H9 (cell line): ENCODE data around the gene SP140. TPM values are rescaled to one million over a fixed set of nuclear protein-coding genes. Genes with fewer than 3 reads are reported as not detected.

ENCODE experiments used
- DNase-seq: peaks from one replicate; pipeline ENCODE4 v3.0.0-alpha.2; 2017
- H2AFZ ChIP-seq: one replicate; pipeline ENCODE4 v1.6.1; 2013; ENCODE audit warnings: mild to moderate bottlenecking, low read length, control low read depth, moderate library complexity
- H2AK5ac ChIP-seq: 2 replicates; pipeline ENCODE4 v1.6.1; 2013; ENCODE audit warnings: low read length, control low read depth, mixed read lengths; ENCODE audit not compliant: insufficient read length
- H2BK120ac ChIP-seq: one replicate; pipeline ENCODE4 v1.6.1; 2013; ENCODE audit warnings: low read depth, mild to moderate bottlenecking, low read length, control low read depth, inconsistent platforms; ENCODE audit not compliant: poor library complexity, severe bottlenecking
- H2BK12ac ChIP-seq: 2 replicates; pipeline ENCODE4 v1.6.1; 2013; ENCODE audit warnings: low read length, control low read depth, mixed read lengths, low read depth; ENCODE audit not compliant: insufficient read length
- H2BK15ac ChIP-seq: 2 replicates; pipeline ENCODE4 v1.6.1; 2013; ENCODE audit warnings: low read depth, low read length, control low read depth
- H2BK20ac ChIP-seq: one replicate; pipeline ENCODE4 v1.6.1; 2013; ENCODE audit warnings: low read depth, mild to moderate bottlenecking, low read length, control low read depth, inconsistent platforms; ENCODE audit not compliant: poor library complexity, severe bottlenecking
- H2BK5ac ChIP-seq: 2 replicates; pipeline ENCODE4 v1.6.1; 2013; ENCODE audit warnings: low read length, control low read depth, mixed read lengths; ENCODE audit not compliant: insufficient read length
- H3K14ac ChIP-seq: 2 replicates; pipeline ENCODE4 v1.6.1; 2013; ENCODE audit warnings: low read length, control low read depth; ENCODE audit not compliant: insufficient read depth
- H3K18ac ChIP-seq: 2 replicates; pipeline ENCODE4 v1.6.1; 2013; ENCODE audit warnings: low read depth, mild to moderate bottlenecking, mixed read lengths, low read length, control low read depth; ENCODE audit not compliant: insufficient read length
- H3K23ac ChIP-seq: 2 replicates; pipeline ENCODE4 v1.6.1; 2013; ENCODE audit warnings: low read length, control low read depth, mixed read lengths, low read depth; ENCODE audit not compliant: insufficient read length
- H3K23me2 ChIP-seq: 2 replicates; pipeline ENCODE4 v1.6.1; 2013; ENCODE audit warnings: low read depth, mild to moderate bottlenecking, mixed read lengths, low read length, control low read depth; ENCODE audit not compliant: insufficient read length, poor library complexity, severe bottlenecking
- H3K27ac ChIP-seq: 2 replicates; pipeline ENCODE4 v1.5.1; 2013; ENCODE audit warnings: low read length, control low read depth, mixed read lengths, low read depth; ENCODE audit not compliant: insufficient read length
- H3K27me3 ChIP-seq: 2 replicates; pipeline ENCODE4 v1.6.1; 2013; ENCODE audit warnings: low read length, control low read depth, inconsistent platforms; ENCODE audit not compliant: insufficient read depth
- H3K4ac ChIP-seq: 2 replicates; pipeline ENCODE4 v1.6.1; 2013; ENCODE audit warnings: low read depth, mild to moderate bottlenecking, control low read depth, inconsistent platforms, low read length, moderate library complexity
- H3K4me1 ChIP-seq: 2 replicates; pipeline ENCODE4 v1.6.1; 2013; ENCODE audit warnings: low read length, control low read depth, inconsistent platforms; ENCODE audit not compliant: insufficient read depth
- H3K4me2 ChIP-seq: 2 replicates; pipeline ENCODE4 v1.6.1; 2013; ENCODE audit warnings: low read length, control low read depth, mixed read lengths; ENCODE audit not compliant: insufficient read length, insufficient read depth
- H3K56ac ChIP-seq: 2 replicates; pipeline ENCODE4 v1.6.1; 2013; ENCODE audit warnings: low read depth, mild to moderate bottlenecking, mixed read lengths, low read length, control low read depth; ENCODE audit not compliant: insufficient read length
- H3K79me1 ChIP-seq: 2 replicates; pipeline ENCODE4 v1.6.1; 2013; ENCODE audit warnings: low read depth, mild to moderate bottlenecking, moderate library complexity, low read length, control low read depth, inconsistent platforms; ENCODE audit not compliant: insufficient read depth, poor library complexity, severe bottlenecking
- H3K79me2 ChIP-seq: 2 replicates; pipeline ENCODE4 v1.6.1; 2013; ENCODE audit warnings: low read length, control low read depth, inconsistent platforms; ENCODE audit not compliant: insufficient read depth
- H3K9ac ChIP-seq: 2 replicates; pipeline ENCODE4 v1.6.1; 2013; ENCODE audit warnings: low read length, control low read depth, mixed read lengths; ENCODE audit not compliant: insufficient read length; ENCODE audit errors: extremely low read depth
- H3K9me3 ChIP-seq: one replicate; pipeline ENCODE4 v1.6.1; 2013; ENCODE audit warnings: low read depth, low read length, inconsistent platforms; ENCODE audit not compliant: control insufficient read depth
- H3T11ph ChIP-seq: one replicate; pipeline ENCODE4 v1.6.1; 2013; ENCODE audit warnings: mild to moderate bottlenecking, low read length, control low read depth, inconsistent platforms
- H4K20me1 ChIP-seq: one replicate; pipeline ENCODE4 v1.6.1; 2013; ENCODE audit not compliant: control insufficient read depth, insufficient read length, insufficient read depth
- H4K5ac ChIP-seq: 2 replicates; pipeline ENCODE4 v1.6.1; 2013; ENCODE audit warnings: low read depth, mild to moderate bottlenecking, mixed read lengths, low read length, control low read depth; ENCODE audit not compliant: insufficient read length
- H4K8ac ChIP-seq: replicated peaks from 2 replicates; pipeline ENCODE4 v1.6.1; 2013; ENCODE audit warnings: low read length, control low read depth, mixed read lengths, low read depth; ENCODE audit not compliant: insufficient read length
- H4K91ac ChIP-seq: 2 replicates; pipeline ENCODE4 v1.6.1; 2013; ENCODE audit warnings: low read depth, mild to moderate bottlenecking, moderate library complexity, mixed read lengths, low read length, control low read depth; ENCODE audit not compliant: insufficient read length
- H3K27ac Mint-ChIP-seq, 3 experiments: 2 replicates in 2 of 3; 3 replicates in 1 of 3; pipeline ENCODE4 v1.8.0; 2020 to 2021; ENCODE audit warnings: mixed read lengths in 3 of 3, mild to moderate bottlenecking in 1 of 3, moderate library complexity in 1 of 3
- H3K27me3 Mint-ChIP-seq: 2 replicates; pipeline ENCODE4 v1.8.0; 2021; ENCODE audit warnings: low read depth, mild to moderate bottlenecking, moderate library complexity, mixed read lengths
- H3K36me3 Mint-ChIP-seq, 3 experiments: 2 replicates in 2 of 3; 3 replicates in 1 of 3; pipeline ENCODE4 v1.8.0; 2020 to 2021; ENCODE audit warnings: low read depth in 3 of 3, mixed read lengths in 3 of 3; ENCODE audit not compliant: insufficient read depth in 1 of 3
- H3K4me1 Mint-ChIP-seq, 2 experiments: 2 replicates each; pipeline ENCODE4 v1.8.0; 2020; ENCODE audit warnings: mixed read lengths in 2 of 2
- H3K4me3 Mint-ChIP-seq, 2 experiments: 2 replicates in 1 of 2; 3 replicates in 1 of 2; pipeline ENCODE4 v1.8.0; 2020 to 2021; ENCODE audit warnings: mild to moderate bottlenecking in 2 of 2, mixed read lengths in 2 of 2, moderate library complexity in 1 of 2
- H3K9me3 Mint-ChIP-seq, 2 experiments: 2 replicates in 1 of 2; 3 replicates in 1 of 2; pipeline ENCODE4 v1.8.0; 2020; ENCODE audit warnings: mild to moderate bottlenecking in 2 of 2, mixed read lengths in 2 of 2, moderate library complexity in 1 of 2
- CTCF ChIP-seq: fragments of 200-600 bp; sonication (generic); conservative IDR thresholded peaks from 3 replicates; pipeline ENCODE4 v1.8.0; 2021; ENCODE audit warnings: antibody characterized with exemption, mild to moderate bottlenecking
- WGBS: extraction: QIAGEN DNeasy Blood & Tissue Kit; methylation state at CpG from one replicate; pipeline ENCODE4 v1.1.7; 2013; ENCODE audit warnings: missing lambda C conversion rate, low lambda C conversion rate, mixed read lengths; ENCODE audit not compliant: insufficient read length; ENCODE audit errors: extremely low coverage; 5-methylcytosine and 5-hydroxymethylcytosine counted together
- total RNA-seq: library from RNA; stranded (reverse); gene quantifications from 2 replicates; pipeline ENCODE4 v1.2.1, GENCODE V29; 2021

The SP140 gene
- total RNA-seq, 1 experiment from 2014 or later, result 0.31 TPM

GRCh38 chr2:230356084-230356483, 130.5 kb downstream of the SP140 start:
- Mint-ChIP-seq H3K9me3 (peaks cover 10% of the 10 kb centered on the region in 2 experiments), H3K4me3 (no peak overlapping the region), H3K27ac (no peak overlapping the region), H3K36me3 (peaks cover 0 to 10% (median 2%) of the 10 kb centered on the region in 3 experiments; a peak in 5 of 7 replicates), H3K4me1 (no peaks in the 10 kb centered on the region; a peak in 1 of 4 replicates), H3K27me3 (no peaks in the 10 kb centered on the region)
- Histone ChIP-seq H2AFZ (no peak overlapping the region), H2AK5ac (no peak overlapping the region), H4K8ac (no peak overlapping the region), H3K14ac (no peak overlapping the region), H2BK12ac (no peak overlapping the region), H3T11ph (no peak overlapping the region), H2BK5ac (no peak overlapping the region), H3K18ac (no peak overlapping the region), H3K79me2 (no peaks in the 10 kb centered on the region), H3K4me1 (no peaks in the 10 kb centered on the region), H2BK15ac (no peak overlapping the region), H4K91ac (no peak overlapping the region), H3K79me1 (no peaks in the 10 kb centered on the region), H3K56ac (no peak overlapping the region), H3K27ac (no peak overlapping the region), H3K4me2 (no peak overlapping the region), H2BK120ac (no peak overlapping the region), H3K23me2 (no peaks in the 10 kb centered on the region), H2BK20ac (no peak overlapping the region), H3K9ac (no peak overlapping the region), H3K9me3 (no peaks in the 10 kb centered on the region), H3K23ac (no peak overlapping the region), H3K4ac (no peak overlapping the region), H4K20me1 (no peaks in the 10 kb centered on the region), H3K27me3 (no peaks in the 10 kb centered on the region), H4K5ac (no peak overlapping the region)
- TF ChIP-seq CTCF, result no peak
- WGBS, result no CpG with 5 or more reads among the region's 2 CpGs
- no peak for DNase-seq
